Caco-2 (cell line): ENCODE results near the gene OLFM2. TPM values are rescaled to one million over a fixed set of nuclear protein-coding genes. Genes with fewer than 3 reads are reported as not detected.

Source experiments
- BruUV-seq: library from RNA; stranded (reverse); fragments of 400-500 nt; replicated peaks from 2 replicates; lab custom pipeline; 2021; lab: Mats Ljungman, UMichigan
- CTCF ChIA-PET: fragments of 300-600 bp; sonication (Branson Sonifier 250); formaldehyde crosslinking; loops from one replicate; lab custom pipeline; 2022; ENCODE audit warnings: antibody characterized with exemption; lab: Charles Lee
- POLR2A ChIA-PET: fragments of 300-600 bp; sonication (Branson Sonifier 250); formaldehyde crosslinking; loops from one replicate; lab custom pipeline; 2022; ENCODE audit warnings: antibody characterized with exemption; lab: Charles Lee
- DNase-seq, 2 experiments: peaks; one replicate each; pipeline versions ENCODE4 v3.0.0 to v3.0.0-alpha.2; 2020 to 2022
- H3K27me3 ChIP-seq: replicated peaks from 2 replicates; pipeline ENCODE4 v1.6.0; 2011; ENCODE audit warnings: low read length; ENCODE audit not compliant: control insufficient read depth, insufficient read depth
- H3K36me3 ChIP-seq: 2 replicates; pipeline ENCODE4 v1.5.1; 2011; ENCODE audit warnings: low read length; ENCODE audit not compliant: control insufficient read depth, insufficient read depth
- H3K4me1 ChIP-seq: fragments of 250-450 bp; sonication (Bioruptor Pico); 2 replicates; pipeline ENCODE4 v1.5.1; 2020; ENCODE audit warnings: mild to moderate bottlenecking
- H3K4me3 ChIP-seq: 2 replicates; pipeline ENCODE4 v1.5.1; 2011; ENCODE audit warnings: low read depth, mild to moderate bottlenecking, control low read depth, low read length
- H3K9me3 ChIP-seq: fragments of 250-450 bp; sonication (Bioruptor Pico); 2 replicates; pipeline ENCODE4 v1.5.1; 2020; ENCODE audit warnings: mild to moderate bottlenecking, moderate library complexity
- H3K27ac Mint-ChIP-seq: one replicate; pipeline ENCODE4 v1.8.0; 2022; ENCODE audit warnings: mixed read lengths; ENCODE audit not compliant: unreplicated experiment
- H3K27me3 Mint-ChIP-seq: one replicate; pipeline ENCODE4 v1.8.0; 2022; ENCODE audit warnings: mixed read lengths; ENCODE audit not compliant: insufficient read depth, unreplicated experiment
- H3K36me3 Mint-ChIP-seq: one replicate; pipeline ENCODE4 v1.8.0; 2022; ENCODE audit warnings: mild to moderate bottlenecking, mixed read lengths; ENCODE audit not compliant: insufficient read depth, unreplicated experiment
- H3K4me1 Mint-ChIP-seq: one replicate; pipeline ENCODE4 v1.8.0; 2022; ENCODE audit warnings: low read depth, mixed read lengths; ENCODE audit not compliant: unreplicated experiment
- H3K4me3 Mint-ChIP-seq: one replicate; pipeline ENCODE4 v1.8.0; 2022; ENCODE audit warnings: mild to moderate bottlenecking, moderate library complexity, mixed read lengths; ENCODE audit not compliant: unreplicated experiment
- H3K9me3 Mint-ChIP-seq: one replicate; pipeline ENCODE4 v1.8.0; 2022; ENCODE audit warnings: mixed read lengths; ENCODE audit not compliant: unreplicated experiment
- CTCF ChIP-seq, 2 experiments: fragments of 200-600 bp in 1 of 2; IDR thresholded peaks; 1 replicate in 1 of 2; 2 replicates in 1 of 2; pipeline versions ENCODE4 v1.5.1 to v1.8.0; 2011 to 2022; ENCODE audit warnings: antibody characterized with exemption in 1 of 2, control low read depth in 1 of 2, inconsistent platforms in 1 of 2, low read depth in 1 of 2, low read length in 1 of 2, mild to moderate bottlenecking in 1 of 2, moderate library complexity in 1 of 2; ENCODE audit not compliant: insufficient read depth in 1 of 2, severe bottlenecking in 1 of 2, unreplicated experiment in 1 of 2
- intact Hi-C: fragments of 100-400 bp; cut with micrococcal nuclease; formaldehyde crosslinking; loops from one replicate; pipeline ENCODE4 v1.10.0; 2022; ENCODE audit not compliant: unreplicated experiment
- total RNA-seq: library from RNA; stranded (reverse); gene quantifications from 2 replicates; pipeline ENCODE4 v1.2.3, GENCODE V29; 2022

OLFM2 gene
- total RNA-seq, 1 experiment from 2014 or later: 0.34 TPM

GRCh38 chr19:9811139-9811538 lies 125.2 kb downstream of the OLFM2 start:
- ChIA-PET POLR2A (interaction anchor here (0.6 kb wide), 1 partner anchor 24 kb away, joined by 6 read pairs; the partner anchor contains the start of gene PIN1), CTCF (no interaction called here)
- Histone ChIP-seq H3K27me3 (no peaks in the 10 kb centered on the region), H3K4me1 (no peaks in the 10 kb centered on the region), H3K9me3 (peaks cover 6% of the 10 kb centered on the region), H3K4me3 (no peak overlapping the region), H3K36me3 (peaks cover 2% of the 10 kb centered on the region)
- intact Hi-C loops: no loop called here
- Mint-ChIP-seq H3K9me3 (no peaks in the 10 kb centered on the region), H3K4me1 (no peaks in the 10 kb centered on the region), H3K4me3 (no peak overlapping the region), H3K36me3 (peaks cover 31% of the 10 kb centered on the region), H3K27ac (no peak overlapping the region), H3K27me3 (no peaks in the 10 kb centered on the region)
- no peak for TF ChIP-seq CTCF (IDR thresholded peaks at IDR 0.05; ENCODE audit: insufficient read depth in 1 of 2, low read depth in 1 of 2, low read length in 1 of 2, severe bottlenecking in 1 of 2, unreplicated experiment in 1 of 2)
- DNase-seq: no peak
- BruUV-seq: no TSS peak

- no peaks in the 10 kb centered on the region for H3K9me3 Mint-ChIP-seq
- H3K27me3 ChIP-seq: no peaks in the 10 kb centered on the region
- no peak for DNase-seq
- H3K4me3 Mint-ChIP-seq: no peak overlapping the region
- no peaks in the 10 kb centered on the region for H3K27me3 Mint-ChIP-seq
- H3K4me1 ChIP-seq: no peaks in the 10 kb centered on the region
- peaks cover 18% of the 10 kb centered on the region for H3K36me3 Mint-ChIP-seq
- no peak for TF ChIP-seq CTCF (IDR thresholded peaks at IDR 0.05; ENCODE audit: insufficient read depth in 1 of 2, low read depth in 1 of 2, low read length in 1 of 2, severe bottlenecking in 1 of 2, unreplicated experiment in 1 of 2)
- H3K4me1 Mint-ChIP-seq: no peaks in the 10 kb centered on the region
- ChIA-PET CTCF (no interaction called here), POLR2A (interaction anchor here (0.6 kb wide), 1 partner anchor 19 kb away, joined by 4 read pairs; the partner anchor contains the start of gene UBL5)
- BruUV-seq: no TSS peak
- no peak overlapping the region for H3K27ac Mint-ChIP-seq
- H3K4me3 ChIP-seq: no peak overlapping the region
- intact Hi-C loops: no loop called here
- no peaks in the 10 kb centered on the region for H3K9me3 ChIP-seq
- H3K36me3 ChIP-seq: peaks cover 2% of the 10 kb centered on the region
Measured at GRCh38 chr19:9808855-9809824, 127.2 kb downstream of the OLFM2 start.

- TF ChIP-seq CTCF (IDR thresholded peaks at IDR 0.05; ENCODE audit: insufficient read depth in 1 of 2, low read depth in 1 of 2, low read length in 1 of 2, severe bottlenecking in 1 of 2, unreplicated experiment in 1 of 2): no peak
- no peaks in the 10 kb centered on the region for H3K4me1 Mint-ChIP-seq
- H3K27me3 Mint-ChIP-seq: no peaks in the 10 kb centered on the region
- Histone ChIP-seq H3K9me3 (no peaks in the 10 kb centered on the region), H3K4me3 (no peak overlapping the region), H3K27me3 (no peaks in the 10 kb centered on the region), H3K36me3 (peaks cover 2% of the 10 kb centered on the region), H3K4me1 (no peaks in the 10 kb centered on the region)
- H3K36me3 Mint-ChIP-seq: peaks cover 8% of the 10 kb centered on the region
- H3K4me3 Mint-ChIP-seq: no peak overlapping the region
- ChIA-PET CTCF (no interaction called here), POLR2A (no interaction called here)
- no peak overlapping the region for H3K27ac Mint-ChIP-seq
- no TSS peak for BruUV-seq
- DNase-seq: no peak
- intact Hi-C loops: no loop called here
- no peaks in the 10 kb centered on the region for H3K9me3 Mint-ChIP-seq
Measured at GRCh38 chr19:9806803-9807202, 129.5 kb downstream of the OLFM2 start.

Other genes starting within 250 kb of the OLFM2 start
- gene ZNF846, start 167.8 kb downstream of the OLFM2 start, total RNA-seq: 5.3 and 6.2 TPM in 2 replicates
- gene FBXL12, start 117.4 kb downstream of the OLFM2 start, total RNA-seq: 37.6 and 39.9 TPM in 2 replicates
- gene UBL5, start 108.6 kb downstream of the OLFM2 start, total RNA-seq: 345 and 359 TPM in 2 replicates
- gene PIN1, start 101.2 kb downstream of the OLFM2 start, total RNA-seq: 63.3 and 65.3 TPM in 2 replicates
- gene COL5A3, start 74.0 kb upstream of the OLFM2 start, total RNA-seq: not detected in 2 replicates
- not detected in 2 replicates for gene RDH8, start 77.0 kb upstream of the OLFM2 start, total RNA-seq
- gene SHFL, start 149.8 kb upstream of the OLFM2 start, total RNA-seq: 3.6 and 6.2 TPM in 2 replicates
- 0.23 and 0.49 TPM in 2 replicates for gene ANGPTL6, start 166.2 kb upstream of the OLFM2 start, total RNA-seq
- gene PPAN, start 169.8 kb upstream of the OLFM2 start, total RNA-seq: 61.0 and 62.8 TPM in 2 replicates
- gene P2RY11, start 175.2 kb upstream of the OLFM2 start, total RNA-seq: 18.4 and 18.6 TPM in 2 replicates
- 214 and 229 TPM in 2 replicates for gene EIF3G, start 183.4 kb upstream of the OLFM2 start, total RNA-seq